ENCODE results near the gene MED20. TPM values are rescaled to one million over a fixed set of nuclear protein-coding genes. Genes with fewer than 3 reads are reported as not detected.

MED20 gene
- total RNA-seq, 1 donor from 2014 or later, result 23.8 TPM

GRCh38 chr6:41887331-41887751 is 33.6 kb downstream of the MED20 start:
- intact Hi-C loops (cut with micrococcal nuclease), result no loop called here
- Mint-ChIP-seq H3K27me3 (ENCODE audit: insufficient read depth) (no peaks in the 10 kb centered on the region), H3K9me3 (no peaks in the 10 kb centered on the region), H3K36me3 (ENCODE audit: low read depth) (no peaks in the 10 kb centered on the region), H3K4me3 (no peak overlapping the region), H3K27ac (no peak overlapping the region), H3K4me1 (ENCODE audit: low read depth) (peaks cover 8% of the 10 kb centered on the region)
- DNase-seq (ENCODE audit: low spot score), result no peak

GRCh38 chr6:41885930-41886329 is 35.0 kb downstream of the MED20 start:
- intact Hi-C loops (cut with micrococcal nuclease), result no loop called here
- H3K36me3 Mint-ChIP-seq (ENCODE audit: low read depth), result no peaks in the 10 kb centered on the region
- H3K27me3 Mint-ChIP-seq (ENCODE audit: insufficient read depth), result no peaks in the 10 kb centered on the region
- no peak overlapping the region for H3K27ac Mint-ChIP-seq
- no peak overlapping the region for H3K4me3 Mint-ChIP-seq
- DNase-seq (ENCODE audit: low spot score), result no peak
- H3K4me1 Mint-ChIP-seq (ENCODE audit: low read depth), result peaks cover 8% of the 10 kb centered on the region
- no peaks in the 10 kb centered on the region for H3K9me3 Mint-ChIP-seq

GRCh38 chr6:41884957-41885356 is 36.0 kb downstream of the MED20 start:
- H3K9me3 Mint-ChIP-seq, result no peaks in the 10 kb centered on the region
- H3K4me1 Mint-ChIP-seq (ENCODE audit: low read depth), result peaks cover 8% of the 10 kb centered on the region
- intact Hi-C loops (cut with micrococcal nuclease), result no loop called here
- no peak for DNase-seq (ENCODE audit: low spot score)
- H3K27ac Mint-ChIP-seq, result no peak overlapping the region
- no peaks in the 10 kb centered on the region for H3K27me3 Mint-ChIP-seq (ENCODE audit: insufficient read depth)
- no peaks in the 10 kb centered on the region for H3K36me3 Mint-ChIP-seq (ENCODE audit: low read depth)
- no peak overlapping the region for H3K4me3 Mint-ChIP-seq

- intact Hi-C loops (cut with micrococcal nuclease), result no loop called here
- Mint-ChIP-seq H3K4me1 (ENCODE audit: low read depth) (no peaks in the 10 kb centered on the region), H3K4me3 (no peak overlapping the region), H3K9me3 (no peaks in the 10 kb centered on the region), H3K36me3 (ENCODE audit: low read depth) (no peaks in the 10 kb centered on the region), H3K27ac (no peak overlapping the region), H3K27me3 (ENCODE audit: insufficient read depth) (no peaks in the 10 kb centered on the region)
- no peak for DNase-seq (ENCODE audit: low spot score)
Measured at GRCh38 chr6:41881506-41881905, 39.4 kb downstream of the MED20 start.

- Mint-ChIP-seq H3K27ac (no peak overlapping the region), H3K9me3 (no peaks in the 10 kb centered on the region), H3K4me1 (ENCODE audit: low read depth) (no peaks in the 10 kb centered on the region), H3K4me3 (no peak overlapping the region), H3K36me3 (ENCODE audit: low read depth) (no peaks in the 10 kb centered on the region), H3K27me3 (ENCODE audit: insufficient read depth) (no peaks in the 10 kb centered on the region)
- no peak for DNase-seq (ENCODE audit: low spot score)
- intact Hi-C loops (cut with micrococcal nuclease), result no loop called here
Measured at GRCh38 chr6:41878961-41879405, 42.0 kb downstream of the MED20 start.

- Mint-ChIP-seq H3K4me1 (ENCODE audit: low read depth) (no peaks in the 10 kb centered on the region), H3K27me3 (ENCODE audit: insufficient read depth) (no peaks in the 10 kb centered on the region), H3K36me3 (ENCODE audit: low read depth) (no peaks in the 10 kb centered on the region), H3K9me3 (no peaks in the 10 kb centered on the region), H3K4me3 (no peak overlapping the region), H3K27ac (no peak overlapping the region)
- intact Hi-C loops (cut with micrococcal nuclease), result no loop called here
- no peak for DNase-seq (ENCODE audit: low spot score)
Measured at GRCh38 chr6:41878246-41878645, 42.7 kb downstream of the MED20 start.

- intact Hi-C loops (cut with micrococcal nuclease), result no loop called here
- no peak for DNase-seq (ENCODE audit: low spot score)
- Mint-ChIP-seq H3K9me3 (no peaks in the 10 kb centered on the region), H3K27me3 (ENCODE audit: insufficient read depth) (peaks cover 2% of the 10 kb centered on the region), H3K4me1 (ENCODE audit: low read depth) (no peaks in the 10 kb centered on the region), H3K4me3 (no peak overlapping the region), H3K36me3 (ENCODE audit: low read depth) (no peaks in the 10 kb centered on the region), H3K27ac (no peak overlapping the region)
Measured at GRCh38 chr6:41877051-41877680, 43.8 kb downstream of the MED20 start.

GRCh38 chr6:41874741-41875140 is 46.2 kb downstream of the MED20 start:
- intact Hi-C loops (cut with micrococcal nuclease), result no loop called here
- no peak for DNase-seq (ENCODE audit: low spot score)
- H3K36me3 Mint-ChIP-seq (ENCODE audit: low read depth), result no peaks in the 10 kb centered on the region
- peaks cover 2% of the 10 kb centered on the region for H3K27me3 Mint-ChIP-seq (ENCODE audit: insufficient read depth)
- no peak overlapping the region for H3K27ac Mint-ChIP-seq
- no peak overlapping the region for H3K4me3 Mint-ChIP-seq
- H3K9me3 Mint-ChIP-seq, result no peaks in the 10 kb centered on the region
- H3K4me1 Mint-ChIP-seq (ENCODE audit: low read depth), result no peaks in the 10 kb centered on the region

- peaks cover 2% of the 10 kb centered on the region for H3K27me3 Mint-ChIP-seq (ENCODE audit: insufficient read depth)
- intact Hi-C loops (cut with micrococcal nuclease), result no loop called here
- no peak overlapping the region for H3K4me3 Mint-ChIP-seq
- DNase-seq (ENCODE audit: low spot score), result no peak
- no peaks in the 10 kb centered on the region for H3K9me3 Mint-ChIP-seq
- H3K36me3 Mint-ChIP-seq (ENCODE audit: low read depth), result no peaks in the 10 kb centered on the region
- no peaks in the 10 kb centered on the region for H3K4me1 Mint-ChIP-seq (ENCODE audit: low read depth)
- H3K27ac Mint-ChIP-seq, result no peak overlapping the region
Measured at GRCh38 chr6:41872147-41872546, 48.8 kb downstream of the MED20 start.

GRCh38 chr6:41871691-41872090 is 49.2 kb downstream of the MED20 start:
- H3K27me3 Mint-ChIP-seq (ENCODE audit: insufficient read depth), result peaks cover 2% of the 10 kb centered on the region
- no peak overlapping the region for H3K27ac Mint-ChIP-seq
- H3K4me1 Mint-ChIP-seq (ENCODE audit: low read depth), result no peaks in the 10 kb centered on the region
- no peaks in the 10 kb centered on the region for H3K36me3 Mint-ChIP-seq (ENCODE audit: low read depth)
- intact Hi-C loops (cut with micrococcal nuclease), result no loop called here
- H3K9me3 Mint-ChIP-seq, result no peaks in the 10 kb centered on the region
- DNase-seq (ENCODE audit: low spot score), result no peak
- no peak overlapping the region for H3K4me3 Mint-ChIP-seq

GRCh38 chr6:41859356-41859755 is 61.6 kb downstream of the MED20 start:
- Mint-ChIP-seq H3K9me3 (no peaks in the 10 kb centered on the region), H3K4me1 (ENCODE audit: low read depth) (no peaks in the 10 kb centered on the region), H3K4me3 (no peak overlapping the region), H3K27me3 (ENCODE audit: insufficient read depth) (no peaks in the 10 kb centered on the region), H3K36me3 (ENCODE audit: low read depth) (no peaks in the 10 kb centered on the region), H3K27ac (no peak overlapping the region)
- DNase-seq (ENCODE audit: low spot score), result no peak
- intact Hi-C loops (cut with micrococcal nuclease), result no loop called here

GRCh38 chr6:41858703-41859102 is 62.2 kb downstream of the MED20 start:
- no peaks in the 10 kb centered on the region for H3K36me3 Mint-ChIP-seq (ENCODE audit: low read depth)

More at GRCh38 chr6:41858703-41859102, 62.2 kb downstream of the MED20 start:
- Mint-ChIP-seq H3K4me1 (ENCODE audit: low read depth) (no peaks in the 10 kb centered on the region), H3K9me3 (no peaks in the 10 kb centered on the region), H3K27ac (no peak overlapping the region), H3K4me3 (no peak overlapping the region), H3K27me3 (ENCODE audit: insufficient read depth) (no peaks in the 10 kb centered on the region)
- no peak for DNase-seq (ENCODE audit: low spot score)
- intact Hi-C loops (cut with micrococcal nuclease), result no loop called here
